GDM1 (cell line): ENCODE results near the gene TNIK.

Experiments used
- DNase-seq: peaks from one replicate; lab custom pipeline; 2025; lab: John Stamatoyannopoulos, UW

TNIK gene

GRCh38 chr3:171340434-171340833, 119.8 kb downstream of the TNIK start:
- DNase-seq: no peak

GRCh38 chr3:171339598-171339997, 120.6 kb downstream of the TNIK start:
- no peak for DNase-seq

GRCh38 chr3:171336406-171336805, 123.8 kb downstream of the TNIK start:
- no peak for DNase-seq

- no peak for DNase-seq
Observed at GRCh38 chr3:171335559-171335958, 124.6 kb downstream of the TNIK start.

- no peak for DNase-seq
Observed at GRCh38 chr3:171334465-171334811, 125.8 kb downstream of the TNIK start.

GRCh38 chr3:171333784-171334464, 126.3 kb downstream of the TNIK start:
- no peak for DNase-seq

GRCh38 chr3:171330938-171331337, 129.3 kb downstream of the TNIK start:
- DNase-seq: no peak

- no peak for DNase-seq
Observed at GRCh38 chr3:171329746-171330145, 130.5 kb downstream of the TNIK start.

GRCh38 chr3:171328419-171329082, 131.7 kb downstream of the TNIK start:
- DNase-seq: peak; percentile 32

GRCh38 chr3:171327441-171328174, 132.6 kb downstream of the TNIK start:
- DNase-seq: no peak

- no peak for DNase-seq
Observed at GRCh38 chr3:171326717-171327440, 133.3 kb downstream of the TNIK start.

- no peak for DNase-seq
Observed at GRCh38 chr3:171323938-171324536, 136.2 kb downstream of the TNIK start.

- DNase-seq: no peak
Observed at GRCh38 chr3:171321559-171322360, 138.4 kb downstream of the TNIK start.

GRCh38 chr3:171320750-171321558, 139.3 kb downstream of the TNIK start:
- no peak for DNase-seq

GRCh38 chr3:171317171-171317570, 143.0 kb downstream of the TNIK start:
- DNase-seq: no peak

- no peak for DNase-seq
Observed at GRCh38 chr3:171315919-171316318, 144.3 kb downstream of the TNIK start.

GRCh38 chr3:171315101-171315500, 145.1 kb downstream of the TNIK start:
- DNase-seq: no peak

GRCh38 chr3:171314341-171314740, 145.9 kb downstream of the TNIK start:
- DNase-seq: no peak

GRCh38 chr3:171313702-171314101, 146.5 kb downstream of the TNIK start:
- DNase-seq: no peak

- no peak for DNase-seq
Observed at GRCh38 chr3:171312741-171313140, 147.5 kb downstream of the TNIK start.
